ENCODE measurements around the gene ASB6. TPM values are rescaled to one million over a fixed set of nuclear protein-coding genes. Genes with fewer than 3 reads are reported as not detected.

The ASB6 gene
- total RNA-seq, 1 donor from 2014 or later = 21.9 TPM

GRCh38 chr9:129672702-129673101 is 30.8 kb upstream of the ASB6 start:
- H3K9me3 Mint-ChIP-seq = no peaks in the 10 kb centered on the region
- no peaks in the 10 kb centered on the region for H3K36me3 Mint-ChIP-seq (ENCODE audit: low read depth)
- peaks cover 11% of the 10 kb centered on the region for H3K27me3 Mint-ChIP-seq (ENCODE audit: low read depth)
- H3K4me1 Mint-ChIP-seq = peaks cover 10% of the 10 kb centered on the region
- H3K4me3 Mint-ChIP-seq = no peak overlapping the region
- no peak overlapping the region for H3K27ac Mint-ChIP-seq (ENCODE audit: unreplicated experiment)
- DNase-seq (ENCODE audit: low read depth, low spot score) = no peak
- TF ChIP-seq CTCF (conservative IDR thresholded peaks at IDR 0.05) = no peak

- Mint-ChIP-seq H3K9me3 (no peaks in the 10 kb centered on the region), H3K27ac (ENCODE audit: unreplicated experiment) (no peak overlapping the region), H3K4me1 (peaks cover 10% of the 10 kb centered on the region), H3K36me3 (ENCODE audit: low read depth) (no peaks in the 10 kb centered on the region), H3K4me3 (no peak overlapping the region), H3K27me3 (ENCODE audit: low read depth) (peaks cover 18% of the 10 kb centered on the region)
- DNase-seq (ENCODE audit: low read depth, low spot score) = no peak
- no peak for TF ChIP-seq CTCF (conservative IDR thresholded peaks at IDR 0.05)
Measured at GRCh38 chr9:129671519-129671918, 29.6 kb upstream of the ASB6 start.

GRCh38 chr9:129671065-129671464 is 29.1 kb upstream of the ASB6 start:
- Mint-ChIP-seq H3K27ac (ENCODE audit: unreplicated experiment) (peak overlapping the region; percentile 58), H3K36me3 (ENCODE audit: low read depth) (no peaks in the 10 kb centered on the region), H3K9me3 (no peaks in the 10 kb centered on the region), H3K27me3 (ENCODE audit: low read depth) (peaks cover 21% of the 10 kb centered on the region), H3K4me3 (no peak overlapping the region), H3K4me1 (peaks cover 10% of the 10 kb centered on the region)
- DNase-seq (ENCODE audit: low read depth, low spot score) = no peak
- no peak for TF ChIP-seq CTCF (conservative IDR thresholded peaks at IDR 0.05)

GRCh38 chr9:129669946-129670345 is 28.0 kb upstream of the ASB6 start:
- DNase-seq (ENCODE audit: low read depth, low spot score) = no peak
- Mint-ChIP-seq H3K4me1 (peaks cover 10% of the 10 kb centered on the region), H3K4me3 (no peak overlapping the region), H3K27ac (ENCODE audit: unreplicated experiment) (no peak overlapping the region), H3K27me3 (ENCODE audit: low read depth) (peaks cover 28% of the 10 kb centered on the region), H3K36me3 (ENCODE audit: low read depth) (no peaks in the 10 kb centered on the region), H3K9me3 (no peaks in the 10 kb centered on the region)
- no peak for TF ChIP-seq CTCF (conservative IDR thresholded peaks at IDR 0.05)

GRCh38 chr9:129669141-129669718 is 27.3 kb upstream of the ASB6 start:
- H3K36me3 Mint-ChIP-seq (ENCODE audit: low read depth) = no peaks in the 10 kb centered on the region
- TF ChIP-seq CTCF (conservative IDR thresholded peaks at IDR 0.05) = no peak
- H3K9me3 Mint-ChIP-seq = no peaks in the 10 kb centered on the region
- H3K4me3 Mint-ChIP-seq = no peak overlapping the region
- H3K27me3 Mint-ChIP-seq (ENCODE audit: low read depth) = peaks cover 35% of the 10 kb centered on the region
- no peak overlapping the region for H3K27ac Mint-ChIP-seq (ENCODE audit: unreplicated experiment)
- H3K4me1 Mint-ChIP-seq = peaks cover 13% of the 10 kb centered on the region
- DNase-seq (ENCODE audit: low read depth, low spot score) = no peak
